Stimulated activated CD8-positive, alpha-beta memory T cell treated with anti-CD3 and anti-CD28 coated beads, Interleukin-4, amount 100 ng/mL, for 24 hours (primary cell): ENCODE results near the gene PDE3B.

Source experiments
- DNase-seq: peaks from one replicate; pipeline ENCODE4 v3.0.0-alpha.2; 2020; ENCODE audit warnings: low read depth

Gene PDE3B

GRCh38 chr11:14884667-14885273 lies 241.2 kb downstream of the PDE3B start:
- no peak for DNase-seq

- DNase-seq, result no peak
Observed at GRCh38 chr11:14886513-14886912, 242.9 kb downstream of the PDE3B start.

GRCh38 chr11:14891143-14892035 lies 247.8 kb downstream of the PDE3B start:
- peak; percentile 76 for DNase-seq

GRCh38 chr11:14892036-14892556 lies 248.5 kb downstream of the PDE3B start, which contains the start of gene CYP2R1:
Gene CYP2R1, minus strand, starts transcription at chr11:14892231. Its CDS starts 26 bp downstream, at chr11:14892205.
- peak; percentile 78 for DNase-seq

- no peak for DNase-seq
Observed at GRCh38 chr11:14892577-14892976, 249.0 kb downstream of the PDE3B start.

GRCh38 chr11:14894657-14895598 lies 251.3 kb downstream of the PDE3B start:
- DNase-seq, result no peak

GRCh38 chr11:14898355-14898754 lies 254.8 kb downstream of the PDE3B start:
- DNase-seq, result no peak

GRCh38 chr11:14898906-14899305 lies 255.3 kb downstream of the PDE3B start:
- no peak for DNase-seq

- DNase-seq, result no peak
Observed at GRCh38 chr11:14902650-14903350, 259.2 kb downstream of the PDE3B start.

- peak; percentile 76 for DNase-seq
Observed at GRCh38 chr11:14904745-14905103, 261.1 kb downstream of the PDE3B start.

GRCh38 chr11:14905104-14906033 lies 261.8 kb downstream of the PDE3B start:
- DNase-seq, result peak; percentile 42

- no peak for DNase-seq
Observed at GRCh38 chr11:14906578-14906977, 263.0 kb downstream of the PDE3B start.

GRCh38 chr11:14906993-14907392 lies 263.4 kb downstream of the PDE3B start:
- no peak for DNase-seq

- DNase-seq, result peak; percentile 76
Observed at GRCh38 chr11:14907411-14908213, 264.0 kb downstream of the PDE3B start.

- DNase-seq, result no peak
Observed at GRCh38 chr11:14908214-14908880, 264.7 kb downstream of the PDE3B start.

GRCh38 chr11:14914536-14914935 lies 270.9 kb downstream of the PDE3B start:
- DNase-seq, result no peak

GRCh38 chr11:14916403-14916802 lies 272.8 kb downstream of the PDE3B start:
- no peak for DNase-seq
